ENCODE results near the gene FLT1.

The FLT1 gene

DNA sequence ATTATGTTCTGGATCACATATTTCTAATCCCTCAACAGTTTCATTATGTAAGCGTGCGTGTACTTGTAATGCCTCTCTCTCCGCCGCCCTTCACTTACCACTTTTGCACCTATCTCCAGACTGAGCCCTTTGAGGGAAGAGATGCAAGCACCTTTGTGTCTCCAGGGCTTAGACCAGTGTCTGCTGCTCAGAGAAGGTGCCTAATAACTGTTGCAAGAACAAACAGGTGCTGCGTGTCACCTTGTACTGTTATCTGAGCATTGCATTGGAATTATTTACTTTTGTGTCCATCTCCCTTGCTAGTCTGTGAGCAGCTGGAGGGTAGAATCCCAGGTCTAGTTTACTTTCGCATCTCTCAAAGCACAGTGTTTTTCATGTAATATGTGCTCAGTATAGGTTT lies 156.2 kb downstream of the FLT1 start:
- DNase-seq (ENCODE audit: low read depth) = no peak

DNA sequence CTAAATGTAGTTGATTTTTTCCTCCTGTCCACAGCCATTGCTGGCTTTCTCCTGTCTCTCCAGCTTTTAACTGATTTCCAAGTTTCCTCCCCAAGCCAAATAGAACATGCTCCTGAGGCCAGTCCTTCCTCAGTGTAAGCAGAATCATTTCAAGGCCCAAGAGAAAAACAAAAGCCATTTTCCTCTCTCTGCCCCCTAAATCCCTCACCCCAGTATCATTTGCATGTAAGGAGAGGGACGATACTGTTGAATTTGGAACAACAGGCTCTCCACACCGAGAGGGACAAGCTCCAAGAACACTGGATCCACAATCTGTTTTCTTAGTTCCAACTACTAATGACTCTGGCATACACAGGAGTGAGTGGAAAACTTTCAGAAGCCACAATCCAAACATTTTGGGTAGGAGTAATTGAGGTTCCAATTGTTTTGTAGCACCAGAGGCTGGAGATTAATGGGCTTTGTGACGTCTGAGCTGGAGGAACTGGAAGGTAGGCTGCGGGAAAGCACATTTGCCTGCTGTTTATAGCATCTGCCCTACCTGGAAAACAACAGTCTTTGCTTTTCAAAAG lies 156.8 kb downstream of the FLT1 start:
- no peak for DNase-seq (ENCODE audit: low read depth)

DNA sequence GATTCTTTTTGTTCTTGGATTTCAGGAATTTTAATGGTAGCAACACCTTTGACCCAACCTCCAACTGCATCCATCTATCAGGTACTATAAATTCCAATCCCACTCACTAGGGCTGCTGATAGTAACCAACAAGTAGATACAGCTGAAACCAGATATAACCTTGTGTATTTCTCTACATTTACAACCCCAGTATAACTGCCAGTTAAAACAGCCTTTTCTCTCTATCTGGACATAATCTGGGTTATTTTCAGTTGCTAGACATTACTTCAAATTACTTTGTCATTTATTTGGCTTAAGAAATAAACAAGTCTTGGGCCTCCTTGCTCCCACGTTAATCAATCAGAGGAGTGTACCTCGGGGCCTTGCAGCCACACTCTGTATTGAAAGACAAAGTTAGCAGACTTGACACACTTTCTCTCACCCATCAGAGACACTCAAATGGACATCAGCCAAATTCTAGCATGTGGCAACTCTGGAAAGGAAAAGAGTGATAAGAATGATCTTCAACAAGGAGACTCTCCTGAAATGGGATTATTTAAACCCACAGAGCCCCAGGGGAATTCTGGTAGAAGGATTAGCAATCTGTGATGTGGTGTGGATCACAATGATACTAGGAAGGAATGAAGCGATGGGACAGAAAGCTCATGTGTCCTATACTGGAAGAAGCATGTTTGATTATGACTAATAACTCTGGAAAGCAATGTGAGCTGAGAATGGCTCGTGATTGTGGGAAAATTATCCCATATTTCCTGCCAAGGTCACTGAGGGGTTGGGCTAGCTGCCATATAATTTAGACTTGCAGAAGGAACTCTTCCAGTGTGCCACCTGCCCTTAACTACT lies 157.5 kb downstream of the FLT1 start:
- no peak for DNase-seq (ENCODE audit: low read depth)

DNA sequence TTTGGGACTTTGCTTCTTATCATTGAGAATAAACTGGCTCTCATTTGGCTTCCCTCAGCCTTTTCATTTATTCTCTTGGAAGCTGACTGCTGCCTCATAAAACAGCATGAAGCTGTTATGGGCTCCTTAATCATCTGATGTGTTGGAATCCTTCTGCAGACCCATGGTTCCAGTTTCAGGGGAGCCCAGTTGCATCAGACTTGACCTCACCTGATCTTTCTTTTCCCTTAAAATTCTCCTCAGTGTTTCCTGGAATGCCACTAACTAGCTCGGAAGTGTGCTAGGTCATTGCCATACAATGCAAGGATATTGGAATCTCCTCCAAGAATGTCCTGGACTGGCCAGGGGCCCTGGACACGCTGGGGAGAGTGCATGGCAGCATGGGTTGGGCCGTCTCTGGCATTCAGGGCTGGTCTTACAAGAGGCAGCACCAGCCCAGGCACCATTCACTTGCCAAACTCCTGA lies 158.7 kb downstream of the FLT1 start:
- no peak for DNase-seq (ENCODE audit: low read depth)

DNA sequence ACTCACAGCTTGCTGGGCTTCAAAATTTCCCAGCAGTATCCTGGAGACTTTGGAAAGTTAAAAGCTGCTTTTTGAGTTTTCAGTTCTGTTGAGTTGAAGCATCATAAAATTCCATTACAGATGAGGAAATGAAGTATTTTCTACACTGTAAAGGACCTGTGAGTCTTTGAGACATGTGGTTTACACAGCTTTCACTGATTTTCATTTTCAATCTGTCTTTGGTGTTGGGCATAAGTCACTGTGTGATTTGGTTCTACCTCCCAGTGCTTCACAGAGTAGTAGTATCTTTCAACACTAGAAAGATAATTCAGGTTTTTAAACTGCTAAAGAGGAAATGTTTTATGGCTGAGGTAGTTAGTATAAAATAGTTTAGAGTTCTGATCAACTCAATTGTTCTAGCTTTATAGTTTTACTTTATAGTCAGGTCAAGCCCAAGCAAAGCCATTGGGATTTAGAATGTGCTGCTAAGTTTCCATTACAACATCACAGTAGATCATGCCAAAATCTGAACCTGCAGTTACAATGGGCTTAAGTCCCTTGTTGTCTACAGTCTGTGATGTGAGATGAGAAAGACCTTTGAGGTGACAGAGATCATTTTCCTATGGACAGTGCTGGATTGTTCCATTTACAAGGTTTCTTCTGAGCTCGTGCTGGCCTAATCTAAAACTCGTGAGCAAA lies 161.6 kb downstream of the FLT1 start:
- no peak for DNase-seq (ENCODE audit: low read depth)

DNA sequence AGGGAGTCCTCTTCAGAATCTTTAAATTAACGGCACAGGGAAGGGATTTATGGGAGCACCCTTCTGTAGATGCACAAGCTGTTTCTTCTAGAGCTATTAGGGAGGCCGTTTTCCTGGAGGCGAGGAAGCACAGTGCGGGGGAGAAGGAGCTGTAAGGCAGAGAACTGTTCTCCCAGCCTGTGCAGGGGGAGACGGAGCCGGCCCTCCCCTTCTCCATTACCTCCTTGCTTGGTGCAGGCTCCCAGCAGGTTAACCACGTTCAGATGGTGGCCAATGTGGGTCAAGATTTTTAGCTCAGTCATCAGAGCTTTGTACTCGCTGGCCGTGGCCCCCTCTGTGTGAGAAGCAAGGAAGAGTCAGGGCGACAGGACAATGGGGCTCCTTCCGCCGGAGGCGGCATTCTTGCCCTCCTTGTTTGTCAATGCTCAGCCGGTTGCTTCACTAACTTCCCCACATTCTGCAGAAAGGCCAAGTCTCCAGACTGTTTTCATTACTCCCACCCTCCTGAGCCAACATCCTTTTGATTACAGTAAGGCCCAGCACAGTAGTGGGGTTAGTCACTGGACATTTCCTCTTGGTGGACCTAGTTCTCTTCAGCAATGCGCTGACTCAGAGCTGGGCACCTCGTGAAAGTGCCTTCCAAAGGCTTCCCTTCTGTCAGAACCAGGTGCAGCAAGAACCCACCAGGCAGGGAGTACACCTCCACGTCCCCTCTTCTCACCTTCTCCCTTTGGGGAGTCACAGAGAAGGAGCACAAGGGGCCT lies 165.4 kb downstream of the FLT1 start:
- DNase-seq (ENCODE audit: low read depth) = no peak

DNA sequence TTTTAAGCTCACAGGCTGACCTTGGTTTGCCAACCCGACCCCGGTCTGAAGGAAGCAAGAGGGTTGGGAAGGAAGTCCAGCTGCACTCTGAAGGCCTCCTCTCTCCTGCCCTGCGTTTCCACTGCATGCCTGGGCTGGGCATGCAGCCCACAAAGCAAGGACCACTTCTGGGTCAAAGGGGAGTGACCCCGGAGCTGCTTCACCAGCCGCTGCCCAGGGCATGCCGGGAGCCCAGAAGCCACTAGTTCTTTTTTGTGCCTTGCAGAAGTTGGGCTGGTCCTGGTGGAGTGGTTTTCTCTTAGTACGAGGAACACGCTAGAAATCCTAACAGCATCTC lies 166.7 kb downstream of the FLT1 start:
- DNase-seq (ENCODE audit: low read depth) = no peak

DNA sequence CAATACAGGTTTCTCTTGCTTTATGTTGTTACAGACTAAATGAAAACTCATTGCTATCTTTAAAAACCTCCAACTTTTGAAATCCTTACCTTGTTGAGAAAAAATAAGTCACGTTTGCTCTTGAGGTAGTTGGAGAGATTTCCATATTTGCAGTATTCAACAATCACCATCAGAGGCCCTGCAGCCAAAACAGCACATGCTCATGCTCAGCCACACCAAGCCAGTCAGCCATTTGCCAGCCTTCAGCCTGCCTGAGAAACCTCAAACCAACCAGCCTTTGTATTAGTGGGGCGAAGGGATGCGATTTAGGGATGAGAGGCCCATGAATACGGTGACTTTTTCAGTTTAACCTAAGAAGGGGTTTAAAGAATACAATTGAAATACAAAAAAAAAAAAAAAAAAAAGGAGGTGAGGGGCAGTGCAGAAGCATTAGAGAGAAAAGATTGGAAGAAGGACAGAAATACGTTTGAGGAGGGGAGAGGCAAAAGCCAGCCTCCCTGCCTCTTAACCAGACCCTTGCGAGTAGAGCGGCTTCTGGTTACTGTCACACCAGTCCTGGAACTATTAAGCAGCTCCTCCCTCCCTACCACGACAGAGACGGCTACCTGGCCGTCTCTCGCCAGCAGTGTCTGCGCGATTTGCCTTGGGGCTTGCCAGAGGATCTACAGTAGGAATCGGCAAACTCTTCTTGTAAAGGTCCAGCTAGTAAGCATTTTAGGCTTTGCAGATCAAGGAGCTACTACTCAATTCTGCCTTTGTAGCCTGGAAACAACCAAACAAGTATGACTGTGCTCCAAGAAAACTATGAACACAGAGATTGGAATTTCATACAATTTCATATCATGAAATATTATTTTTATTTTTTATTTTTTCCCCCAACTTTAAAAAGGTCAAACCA lies 167.3 kb downstream of the FLT1 start:
- no peak for DNase-seq (ENCODE audit: low read depth)

DNA sequence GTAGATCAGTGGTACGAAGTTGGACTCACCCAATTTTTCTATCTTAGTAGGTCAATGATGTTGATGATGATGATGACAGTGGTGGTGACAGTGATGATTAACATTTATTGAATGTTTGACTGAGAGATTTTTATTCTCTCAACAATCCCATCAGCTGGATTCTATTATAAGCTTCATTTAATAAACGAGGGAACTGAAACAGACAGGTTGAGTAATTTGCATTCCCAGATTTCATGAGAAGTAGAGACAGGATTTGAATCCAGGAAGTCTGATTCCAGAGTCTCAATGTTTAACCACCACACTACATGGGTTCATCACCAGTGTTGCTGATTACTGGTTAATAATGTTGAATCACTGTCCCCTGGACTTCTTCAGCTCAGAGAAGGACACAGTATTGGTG lies 168.9 kb downstream of the FLT1 start:
- no peak for DNase-seq (ENCODE audit: low read depth)

DNA sequence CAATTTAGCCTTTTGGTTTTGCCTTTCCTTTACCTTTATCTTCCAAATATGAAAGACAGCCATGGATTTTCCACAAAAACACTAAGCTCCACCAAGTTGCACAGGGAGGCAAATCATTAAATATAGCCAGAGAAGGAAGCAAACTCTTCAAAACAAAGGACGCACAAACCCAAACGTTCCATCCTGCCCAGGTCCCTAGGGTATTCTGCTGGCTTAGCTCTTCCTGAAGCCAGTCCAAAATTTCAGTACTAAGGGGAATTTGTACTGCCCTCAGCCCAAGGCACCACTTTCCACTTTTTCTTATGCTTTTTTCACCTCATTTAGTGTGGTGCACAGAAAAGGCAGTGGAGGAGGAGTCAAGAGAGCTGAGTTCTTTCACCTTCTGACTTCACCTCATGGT lies 169.9 kb downstream of the FLT1 start:
- DNase-seq (ENCODE audit: low read depth) = no peak

DNA sequence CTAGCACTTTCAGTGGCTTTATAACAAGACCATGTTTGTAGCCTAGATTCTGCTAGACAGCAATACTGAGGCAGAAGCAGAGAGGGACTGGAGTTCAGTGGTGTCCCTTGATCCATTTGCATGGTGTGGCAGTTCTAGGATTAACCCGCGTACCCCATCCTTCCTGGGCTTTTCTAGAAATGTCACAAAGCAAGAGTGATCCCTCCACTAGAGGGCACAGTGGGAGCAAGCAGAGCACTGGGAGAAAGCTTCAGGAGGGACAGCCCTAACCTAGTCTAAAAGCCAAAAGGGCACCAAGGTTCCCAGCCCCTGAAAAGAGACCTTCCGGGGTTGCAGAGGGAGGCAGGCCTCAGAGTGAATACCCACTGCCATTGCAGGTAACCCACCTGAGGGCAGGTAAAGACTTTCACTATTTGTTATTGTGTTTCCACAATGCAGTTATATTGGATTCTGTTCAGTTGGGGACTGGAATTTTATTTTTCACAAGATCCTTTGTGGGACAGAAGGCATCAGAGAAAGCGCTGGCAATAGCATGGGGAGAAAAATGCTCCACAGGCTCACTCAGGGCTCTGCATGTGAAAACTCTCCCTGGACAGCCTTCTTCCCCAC lies 170.6 kb downstream of the FLT1 start:
- peak; percentile 13 for DNase-seq (ENCODE audit: low read depth)

DNA sequence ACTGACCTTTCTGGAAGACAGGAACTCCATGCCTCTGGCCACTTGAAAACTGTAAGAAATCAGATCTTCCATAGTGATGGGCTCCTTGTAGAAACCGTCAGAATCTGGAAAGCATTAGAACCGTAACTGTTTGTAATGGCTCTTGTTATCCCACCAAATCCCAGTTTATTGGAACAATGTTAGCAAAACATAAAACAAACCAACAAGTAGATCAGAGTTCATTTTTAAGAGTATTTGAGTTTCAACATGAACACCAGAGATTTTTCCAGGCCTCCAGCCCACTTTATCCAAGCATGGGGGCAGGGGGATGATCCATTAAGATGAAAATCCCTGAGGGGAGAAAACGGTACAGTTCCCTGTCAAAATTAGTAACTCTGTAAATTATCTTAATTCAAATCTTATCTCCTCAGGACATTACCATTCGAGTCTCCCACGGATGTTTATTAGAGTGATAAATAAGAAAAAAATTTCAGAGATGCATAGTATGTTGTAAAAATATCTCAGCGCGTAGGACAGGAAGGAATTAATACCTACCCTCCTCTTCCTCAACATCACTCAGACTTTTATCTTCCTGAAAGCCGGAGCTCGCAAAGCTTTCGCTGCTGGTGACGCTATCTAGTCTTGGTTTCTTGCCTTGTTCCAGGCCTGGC lies 172.5 kb downstream of the FLT1 start:
- no peak for DNase-seq (ENCODE audit: low read depth)

DNA sequence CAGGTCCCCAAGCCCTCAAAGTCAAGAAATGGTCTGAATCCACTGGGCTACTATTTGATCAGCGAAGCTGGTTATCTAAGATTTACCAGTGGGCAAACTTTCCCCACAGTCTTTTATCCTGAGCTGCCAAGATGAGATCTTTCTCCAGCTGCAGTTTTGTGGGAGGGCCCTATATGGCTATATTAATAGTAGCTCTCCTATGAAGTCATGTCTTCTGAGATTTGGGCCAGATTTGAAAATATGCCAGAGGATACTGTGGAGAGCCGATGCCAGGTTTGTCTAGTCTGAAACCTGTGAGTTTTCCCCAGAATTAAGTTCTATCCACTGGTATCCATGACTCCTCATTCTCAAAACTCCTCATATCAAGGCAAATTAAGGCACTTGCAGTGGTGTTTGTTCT lies 173.2 kb downstream of the FLT1 start:
- DNase-seq (ENCODE audit: low read depth) = no peak

DNA sequence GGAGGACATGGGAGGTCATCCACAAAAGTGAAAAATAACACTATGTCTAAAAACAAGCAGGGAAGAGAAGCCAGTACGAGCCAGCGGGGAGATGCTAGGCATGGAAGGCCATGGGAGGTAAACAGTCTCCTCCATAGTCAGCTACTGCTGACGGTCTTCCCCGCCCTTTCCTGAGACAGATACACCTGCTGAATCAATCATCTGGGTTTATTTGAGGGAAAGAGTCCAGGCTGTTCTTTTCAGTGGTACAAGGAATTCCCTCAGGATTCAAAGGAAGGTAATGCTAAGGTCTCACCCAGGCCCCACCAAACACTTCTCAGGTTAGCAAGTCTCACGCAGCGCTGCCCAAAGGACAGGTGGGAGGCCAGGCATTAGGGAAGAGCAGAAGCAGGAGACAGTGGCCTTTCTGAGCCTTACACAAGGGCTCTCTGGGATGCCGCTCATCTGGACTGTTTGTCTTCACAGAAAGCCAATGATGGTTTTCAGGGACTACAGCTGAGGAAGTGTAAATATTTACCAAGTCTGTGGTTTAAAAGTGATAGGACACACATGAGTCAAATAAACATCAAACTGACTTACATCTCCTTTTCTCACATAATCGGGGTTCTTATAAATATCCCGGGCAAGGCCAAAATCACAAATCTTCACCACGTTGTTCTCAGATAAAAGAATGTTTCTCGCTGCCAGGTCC lies 173.9 kb downstream of the FLT1 start:
- no peak for DNase-seq (ENCODE audit: low read depth)

DNA sequence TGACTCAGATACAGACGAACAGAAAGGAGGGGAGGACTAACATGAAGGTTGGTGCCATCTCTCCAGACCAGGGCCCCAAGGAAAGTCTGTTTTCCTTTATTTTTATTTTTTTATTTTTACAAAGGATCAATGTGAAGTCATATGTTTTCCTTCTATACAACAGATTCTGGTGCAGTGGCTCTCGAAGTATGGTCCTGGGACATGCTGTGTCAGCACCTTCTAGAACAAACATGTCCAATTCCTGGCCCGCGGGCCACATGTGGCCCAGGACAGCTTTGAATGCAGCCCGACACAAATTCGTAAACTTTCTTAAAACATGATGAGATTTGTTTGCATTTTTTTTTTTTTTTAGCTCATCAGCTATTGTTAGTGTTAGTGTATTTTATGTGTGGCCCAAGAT lies 174.7 kb downstream of the FLT1 start:
- DNase-seq (ENCODE audit: low read depth) = no peak

DNA sequence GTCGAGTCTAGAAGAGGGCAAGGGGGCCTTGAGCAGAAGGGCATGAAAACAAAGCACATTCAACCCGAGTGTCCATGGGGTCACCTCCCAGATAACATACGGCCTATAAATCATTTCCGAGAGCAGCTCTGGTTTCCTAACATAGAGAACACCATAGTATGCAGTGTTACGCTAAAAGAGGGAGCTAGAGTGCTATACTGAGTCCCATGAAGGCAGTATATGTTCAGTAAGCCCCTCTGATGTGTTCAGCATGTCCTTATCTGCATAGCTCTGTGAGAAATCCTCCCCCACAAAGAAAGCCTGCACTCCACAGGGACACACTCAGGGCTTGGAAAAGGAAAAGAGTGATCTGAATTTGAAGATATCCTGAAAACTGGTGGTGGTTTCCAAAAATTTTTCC lies 175.4 kb downstream of the FLT1 start:
- no peak for DNase-seq (ENCODE audit: low read depth)

DNA sequence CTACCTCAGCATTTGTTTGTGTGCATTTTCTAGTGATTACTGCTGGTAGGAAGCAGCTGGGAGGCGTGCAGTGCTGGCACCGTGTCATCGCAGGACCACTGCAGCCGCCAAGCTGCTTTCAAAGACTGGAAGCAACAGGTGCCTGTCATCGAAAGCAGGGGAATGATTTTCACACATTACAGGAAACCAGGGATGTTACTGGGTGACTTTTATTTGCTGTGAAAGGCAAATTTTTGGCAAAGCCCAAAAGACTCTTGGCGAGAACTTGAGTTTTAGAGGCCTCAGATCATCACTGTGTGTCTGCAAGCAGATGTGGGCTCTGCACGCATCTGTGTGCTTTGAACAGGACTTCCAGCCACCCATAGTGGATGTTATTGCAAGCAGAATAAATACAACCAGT lies 176.4 kb downstream of the FLT1 start:
- DNase-seq (ENCODE audit: low read depth) = no peak

DNA sequence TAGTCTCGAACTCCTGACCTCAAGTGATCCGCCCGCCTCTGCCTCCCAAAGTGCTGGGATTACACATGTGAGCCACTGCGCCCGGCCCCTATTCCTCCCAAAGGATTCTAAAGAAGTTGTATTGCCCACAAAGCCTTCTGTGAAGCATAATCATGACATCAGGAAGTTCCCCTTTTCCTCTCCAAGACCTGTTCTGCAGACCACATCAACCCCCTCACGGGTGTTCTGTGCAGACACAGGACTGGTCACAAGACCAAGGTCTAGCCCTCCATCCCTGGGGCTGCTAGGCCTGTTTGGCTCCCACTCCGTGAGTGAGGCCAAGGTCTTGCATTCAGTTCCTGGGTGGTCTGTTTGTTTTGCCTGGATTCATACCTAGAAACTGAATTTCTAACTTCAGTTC lies 178.1 kb downstream of the FLT1 start:
- DNase-seq (ENCODE audit: low read depth) = no peak

DNA sequence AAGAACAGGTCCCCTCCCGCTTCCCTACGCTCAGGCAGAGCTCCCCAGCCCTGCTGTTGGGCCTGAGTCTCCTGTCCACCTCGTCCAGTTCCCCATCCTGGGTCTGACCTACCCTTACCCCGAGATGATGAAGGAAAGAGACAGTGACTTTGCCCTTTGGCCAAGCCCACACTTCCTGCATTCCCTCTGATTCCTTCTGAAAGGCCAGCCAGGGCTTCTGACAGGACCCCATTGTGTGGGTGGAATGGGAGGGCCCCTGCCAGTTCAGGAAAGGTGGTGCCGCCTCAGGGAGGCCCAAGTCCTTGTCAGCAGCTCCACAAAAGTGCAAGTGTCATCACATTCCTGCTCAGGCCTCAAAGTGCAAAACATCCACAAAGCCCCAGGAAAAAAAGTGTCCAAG lies 178.8 kb downstream of the FLT1 start:
- no peak for DNase-seq (ENCODE audit: low read depth)

DNA sequence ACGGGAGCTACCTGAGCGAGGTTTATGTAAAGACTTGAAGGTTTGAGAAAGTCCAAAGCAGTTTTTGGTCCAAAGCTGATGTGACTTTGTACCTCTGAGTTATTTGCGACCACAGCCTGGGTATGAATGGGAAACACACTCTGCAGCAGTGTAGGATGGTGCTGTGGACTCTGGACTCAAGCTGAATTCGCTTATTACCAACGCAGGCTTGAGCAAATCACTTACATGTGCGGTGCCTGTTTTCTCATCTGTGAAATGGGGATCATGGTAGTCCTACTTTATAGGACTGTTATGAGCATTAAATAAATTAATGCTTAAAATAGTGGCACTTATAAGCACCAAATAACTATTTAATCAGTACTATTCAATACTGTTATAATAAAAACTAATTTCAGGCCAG lies 180.0 kb downstream of the FLT1 start:
- DNase-seq (ENCODE audit: low read depth) = no peak

All from stimulated activated CD8-positive, alpha-beta memory T cell treated with anti-CD3 and anti-CD28 coated beads, Interleukin-15, amount 100 ng/mL, for 1 hour (primary cell).